Mesenchymal stem cell (in vitro differentiated cells and primary cell): ENCODE measurements around the gene RABGAP1L.

Source experiments
- DNase-seq: peaks from one replicate; pipeline ENCODE4 v3.0.0-alpha.2; 2013
- H2AFZ ChIP-seq: one replicate; pipeline ENCODE4 v1.6.1; 2013; ENCODE audit warnings: low read depth, mild to moderate bottlenecking, control low read depth, inconsistent platforms, low read length, moderate library complexity
- H2AK5ac ChIP-seq: 2 replicates; pipeline ENCODE4 v1.6.1; 2013; ENCODE audit warnings: low read length, moderate library complexity, mild to moderate bottlenecking, inconsistent platforms; ENCODE audit not compliant: severe bottlenecking
- H2BK120ac ChIP-seq: one replicate; pipeline ENCODE4 v1.6.1; 2013; ENCODE audit warnings: low read depth, mild to moderate bottlenecking, inconsistent platforms, low read length, moderate library complexity
- H2BK12ac ChIP-seq, 2 experiments: one replicate each; pipeline ENCODE4 v1.6.1; 2013; ENCODE audit warnings: inconsistent platforms in 2 of 2, low read length in 2 of 2, mild to moderate bottlenecking in 2 of 2, moderate library complexity in 2 of 2, control low read depth in 1 of 2
- H2BK15ac ChIP-seq: one replicate; pipeline ENCODE4 v1.6.1; 2013; ENCODE audit warnings: mild to moderate bottlenecking, low read depth, inconsistent platforms; ENCODE audit not compliant: poor library complexity, severe bottlenecking
- H2BK5ac ChIP-seq: 2 replicates; pipeline ENCODE4 v1.6.1; 2013; ENCODE audit warnings: low read depth, mild to moderate bottlenecking, low read length, control low read depth, inconsistent platforms; ENCODE audit not compliant: poor library complexity, severe bottlenecking
- H3K14ac ChIP-seq, 2 experiments: one replicate each; pipeline ENCODE4 v1.6.1; 2013; ENCODE audit warnings: inconsistent platforms in 2 of 2, low read length in 2 of 2, control low read depth in 1 of 2, mild to moderate bottlenecking in 1 of 2, moderate library complexity in 1 of 2
- H3K18ac ChIP-seq, 2 experiments: one replicate each; pipeline ENCODE4 v1.6.1; 2013; ENCODE audit warnings: inconsistent platforms in 2 of 2, low read length in 2 of 2, control low read depth in 1 of 2, low read depth in 1 of 2, mild to moderate bottlenecking in 1 of 2
- H3K23ac ChIP-seq, 2 experiments: one replicate each; pipeline ENCODE4 v1.6.1; 2013; ENCODE audit warnings: inconsistent platforms in 2 of 2, low read length in 2 of 2, mild to moderate bottlenecking in 2 of 2, moderate library complexity in 2 of 2, control low read depth in 1 of 2
- H3K27ac ChIP-seq: 2 replicates; pipeline ENCODE4 v1.5.1; 2013; ENCODE audit warnings: mild to moderate bottlenecking, moderate library complexity, low read length, control low read depth, inconsistent platforms; ENCODE audit not compliant: poor library complexity, severe bottlenecking
- H3K27me3 ChIP-seq, 2 experiments: 2 replicates each; pipeline versions ENCODE4 v1.6.1 to v1.7.0; 2013; ENCODE audit warnings: low read length in 2 of 2, mild to moderate bottlenecking in 2 of 2, moderate library complexity in 2 of 2, control low read depth in 1 of 2, inconsistent platforms in 1 of 2; ENCODE audit not compliant: control insufficient read depth in 1 of 2, insufficient read depth in 1 of 2
- H3K36me3 ChIP-seq, 2 experiments: 2 replicates each; pipeline versions ENCODE4 v1.6.1 to v1.7.0; 2013; ENCODE audit warnings: low read length in 2 of 2, control low read depth in 1 of 2, inconsistent platforms in 1 of 2, low read depth in 1 of 2, mild to moderate bottlenecking in 1 of 2; ENCODE audit not compliant: insufficient read depth in 2 of 2, control insufficient read depth in 1 of 2
- H3K4ac ChIP-seq, 2 experiments: one replicate each; pipeline ENCODE4 v1.6.1; 2013; ENCODE audit warnings: inconsistent platforms in 2 of 2, low read length in 2 of 2, mild to moderate bottlenecking in 2 of 2, moderate library complexity in 2 of 2, control low read depth in 1 of 2, low read depth in 1 of 2
- H3K4me1 ChIP-seq: 2 replicates; pipeline ENCODE4 v1.6.1; 2013; ENCODE audit warnings: low read depth, low read length, control low read depth; ENCODE audit not compliant: control insufficient read depth, insufficient read depth
- H3K4me2 ChIP-seq: 2 replicates; pipeline ENCODE4 v1.6.1; 2013; ENCODE audit warnings: low read length, mild to moderate bottlenecking, inconsistent platforms; ENCODE audit not compliant: poor library complexity, severe bottlenecking
- H3K4me3 ChIP-seq, 2 experiments: 2 replicates each; pipeline versions ENCODE4 v1.5.1 to v1.7.0; 2013; ENCODE audit warnings: low read length in 2 of 2, mild to moderate bottlenecking in 2 of 2, control low read depth in 1 of 2, low read depth in 1 of 2; ENCODE audit not compliant: insufficient read depth in 1 of 2
- H3K79me1 ChIP-seq: replicated peaks from 2 replicates; pipeline ENCODE4 v1.6.1; 2013; ENCODE audit warnings: mild to moderate bottlenecking, control low read depth, low read length, inconsistent platforms; ENCODE audit not compliant: poor library complexity, severe bottlenecking
- H3K9ac ChIP-seq: 2 replicates; pipeline ENCODE4 v1.7.0; 2013; ENCODE audit warnings: mild to moderate bottlenecking, low read length, moderate library complexity
- H3K9me3 ChIP-seq: 2 replicates; pipeline ENCODE4 v1.7.0; 2013; ENCODE audit warnings: mild to moderate bottlenecking, low read length; ENCODE audit not compliant: control insufficient read depth
- H4K8ac ChIP-seq: one replicate; pipeline ENCODE4 v1.6.1; 2013; ENCODE audit warnings: inconsistent platforms, mild to moderate bottlenecking, low read length, moderate library complexity
- H4K91ac ChIP-seq: one replicate; pipeline ENCODE4 v1.6.1; 2013; ENCODE audit warnings: mild to moderate bottlenecking, low read length, inconsistent platforms
- WGBS: methylation state at CpG from one replicate; pipeline ENCODE4 v1.1.7; 2013; ENCODE audit warnings: mixed read lengths; 5-methylcytosine and 5-hydroxymethylcytosine counted together

The RABGAP1L gene

GRCh38 chr1:174928541-174928940 lies 769.2 kb downstream of the RABGAP1L start:
- no peaks in the 10 kb centered on the region for H3K36me3 ChIP-seq
- DNase-seq, result no peak
- no peak overlapping the region for H3K18ac ChIP-seq
- H3K9me3 ChIP-seq, result no peaks in the 10 kb centered on the region
- no peak overlapping the region for H2BK5ac ChIP-seq
- no peak overlapping the region for H2BK15ac ChIP-seq
- no peak overlapping the region for H4K8ac ChIP-seq
- no peaks in the 10 kb centered on the region for H3K4me1 ChIP-seq
- no peak overlapping the region for H3K27ac ChIP-seq
- no peak overlapping the region for H3K4me3 ChIP-seq
- no peak overlapping the region for H2AFZ ChIP-seq
- no peak overlapping the region for H3K4ac ChIP-seq
- H3K23ac ChIP-seq, result no peak overlapping the region
- H3K14ac ChIP-seq, result no peak overlapping the region
- WGBS, result no CpG with 5 or more reads among the region's 1 CpG
- no peak overlapping the region for H2AK5ac ChIP-seq
- no peak overlapping the region for H3K9ac ChIP-seq
- H3K27me3 ChIP-seq, result no peaks in the 10 kb centered on the region
- H3K4me2 ChIP-seq, result no peak overlapping the region
- H3K79me1 ChIP-seq, result no peaks in the 10 kb centered on the region
- no peak overlapping the region for H2BK12ac ChIP-seq
- H2BK120ac ChIP-seq, result no peak overlapping the region
- H4K91ac ChIP-seq, result no peak overlapping the region

GRCh38 chr1:174931214-174931613 lies 771.9 kb downstream of the RABGAP1L start:
- H2BK120ac ChIP-seq, result no peak overlapping the region

GRCh38 chr1:174932587-174932986 lies 773.3 kb downstream of the RABGAP1L start:
- no peak overlapping the region for H2AK5ac ChIP-seq
- no peak overlapping the region for H3K4ac ChIP-seq
- H4K8ac ChIP-seq, result no peak overlapping the region
- H3K9me3 ChIP-seq, result no peaks in the 10 kb centered on the region
- no peaks in the 10 kb centered on the region for H3K27me3 ChIP-seq
- H2BK120ac ChIP-seq, result no peak overlapping the region
- no peak overlapping the region for H3K4me2 ChIP-seq
- no peak overlapping the region for H2BK12ac ChIP-seq
- no peak overlapping the region for H3K18ac ChIP-seq
- no peak overlapping the region for H2BK15ac ChIP-seq
- DNase-seq, result no peak
- no peak overlapping the region for H2BK5ac ChIP-seq
- H3K79me1 ChIP-seq, result peaks cover 5% of the 10 kb centered on the region
- no peaks in the 10 kb centered on the region for H3K4me1 ChIP-seq
- no peak overlapping the region for H3K14ac ChIP-seq
- no peak overlapping the region for H3K27ac ChIP-seq
- H2AFZ ChIP-seq, result no peak overlapping the region
- H3K23ac ChIP-seq, result no peak overlapping the region
- H3K9ac ChIP-seq, result no peak overlapping the region
- H3K36me3 ChIP-seq, result no peaks in the 10 kb centered on the region
- H3K4me3 ChIP-seq, result no peak overlapping the region
- no peak overlapping the region for H4K91ac ChIP-seq
- 95% methylated on average over 1 of the region's 2 CpGs for WGBS

More at GRCh38 chr1:174931214-174931613, 771.9 kb downstream of the RABGAP1L start:
- Histone ChIP-seq H3K14ac (no peak overlapping the region), H3K4me1 (no peaks in the 10 kb centered on the region), H3K4me3 (no peak overlapping the region), H3K79me1 (peaks cover 3% of the 10 kb centered on the region), H3K27me3 (no peaks in the 10 kb centered on the region), H2BK12ac (no peak overlapping the region), H2BK5ac (no peak overlapping the region), H3K4ac (no peak overlapping the region), H3K36me3 (no peaks in the 10 kb centered on the region), H3K9ac (peak overlapping the region; percentile 52), H4K91ac (no peak overlapping the region), H2AK5ac (no peak overlapping the region), H3K18ac (no peak overlapping the region), H2AFZ (no peak overlapping the region), H4K8ac (no peak overlapping the region), H3K27ac (no peak overlapping the region), H3K4me2 (no peak overlapping the region), H2BK15ac (no peak overlapping the region), H3K23ac (no peak overlapping the region), H3K9me3 (no peaks in the 10 kb centered on the region)
- DNase-seq, result no peak
- no CpG with 5 or more reads among the region's 1 CpG for WGBS

DNA sequence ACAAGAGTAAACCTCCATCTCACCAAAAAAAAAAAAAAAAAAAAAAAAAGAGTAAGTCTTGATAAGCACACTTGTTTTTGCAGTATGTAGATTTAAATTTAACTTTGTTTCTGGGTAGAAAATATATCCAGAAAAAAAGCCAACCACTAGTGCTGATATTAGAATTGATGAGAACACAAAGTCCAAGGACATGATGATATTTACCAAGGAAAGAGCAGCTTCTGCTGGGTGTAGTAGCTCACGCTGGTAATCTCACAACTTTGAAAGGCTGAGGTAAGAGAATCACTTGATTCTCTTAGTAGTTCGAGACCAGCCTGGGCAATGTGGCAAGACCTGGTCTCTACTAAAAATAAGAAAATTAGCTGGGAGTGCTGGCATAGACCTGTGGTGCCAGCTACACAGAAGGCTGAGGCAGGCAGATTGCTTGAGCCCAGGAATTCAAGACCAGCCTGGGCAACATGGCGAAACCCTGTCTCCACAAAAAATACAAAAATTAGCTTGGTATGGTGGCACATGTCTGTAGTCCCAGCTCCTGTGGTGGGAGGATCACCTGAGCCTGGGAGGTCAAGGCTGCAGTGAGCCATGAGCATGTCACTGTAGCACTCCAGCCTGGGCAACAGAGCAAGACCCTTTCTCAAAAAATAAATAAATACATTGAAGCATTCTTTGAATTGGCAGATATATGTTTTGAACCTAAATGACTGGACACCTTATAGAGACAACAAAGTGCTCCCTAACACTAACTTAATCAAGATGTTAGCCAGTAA lies 776.8 kb downstream of the RABGAP1L start:
- H3K27me3 ChIP-seq, result no peaks in the 10 kb centered on the region
- no peak overlapping the region for H3K4me2 ChIP-seq
- H2BK120ac ChIP-seq, result no peak overlapping the region
- H3K4me1 ChIP-seq, result no peaks in the 10 kb centered on the region
- no peak overlapping the region for H4K91ac ChIP-seq
- H3K9me3 ChIP-seq, result no peaks in the 10 kb centered on the region
- H3K27ac ChIP-seq, result no peak overlapping the region
- no peak overlapping the region for H2BK5ac ChIP-seq
- no peak overlapping the region for H3K23ac ChIP-seq
- H4K8ac ChIP-seq, result no peak overlapping the region
- no peak overlapping the region for H2AFZ ChIP-seq
- DNase-seq, result no peak
- H3K9ac ChIP-seq, result no peak overlapping the region
- WGBS, result 88% methylated on average over 2 of the region's 3 CpGs
- no peak overlapping the region for H2BK12ac ChIP-seq
- no peak overlapping the region for H2BK15ac ChIP-seq
- H3K79me1 ChIP-seq, result peaks cover 5% of the 10 kb centered on the region
- H2AK5ac ChIP-seq, result no peak overlapping the region
- H3K4ac ChIP-seq, result no peak overlapping the region
- no peak overlapping the region for H3K18ac ChIP-seq
- H3K36me3 ChIP-seq, result no peaks in the 10 kb centered on the region
- no peak overlapping the region for H3K4me3 ChIP-seq
- no peak overlapping the region for H3K14ac ChIP-seq
